ENCODE measurements around the gene GALNT15.

- TF ChIP-seq CTCF (conservative IDR thresholded peaks at IDR 0.05; ENCODE audit: low read depth, low read length) (no peak), POLR2A (IDR thresholded peaks at IDR 0.05; ENCODE audit: low read depth, low read length) (no peak), CEBPB (IDR thresholded peaks at IDR 0.05; ENCODE audit: low read depth, low read length) (no peak), NFE2L2 (IDR thresholded peaks at IDR 0.05; ENCODE audit: low read depth, low read length) (no peak), MAFK (IDR thresholded peaks at IDR 0.05; ENCODE audit: low read depth, low read length) (no peak), USF2 (IDR thresholded peaks at IDR 0.05; ENCODE audit: low read depth, low read length) (no peak), BHLHE40 (IDR thresholded peaks at IDR 0.05; ENCODE audit: low read depth, low read length) (no peak), SMC3 (IDR thresholded peaks at IDR 0.05; ENCODE audit: low read depth, low read length) (no peak), RAD21 (IDR thresholded peaks at IDR 0.05; ENCODE audit: low read length) (no peak), RCOR1 (IDR thresholded peaks at IDR 0.05; ENCODE audit: insufficient replicate concordance, low read length) (no peak), RFX5 (IDR thresholded peaks at IDR 0.05; ENCODE audit: low read depth, low read length) (no peak), CHD1 (IDR thresholded peaks at IDR 0.05; ENCODE audit: low read depth, low read length) (no peak), MXI1 (IDR thresholded peaks at IDR 0.05; ENCODE audit: borderline replicate concordance, low read depth, low read length) (no peak)
Measured at GRCh38 chr3:16188071-16188470, 13.6 kb downstream of the GALNT15 start.
